GM19467 (cell line): ENCODE data around the gene TNFRSF19.

Experiments
- ATAC-seq: cut with Tn5 transposase; IDR thresholded peaks from one replicate; pipeline ENCODE4 v1.9.1; 2021; ENCODE audit warnings: mild to moderate bottlenecking, moderate library complexity; ENCODE audit not compliant: unreplicated experiment

The TNFRSF19 gene

DNA sequence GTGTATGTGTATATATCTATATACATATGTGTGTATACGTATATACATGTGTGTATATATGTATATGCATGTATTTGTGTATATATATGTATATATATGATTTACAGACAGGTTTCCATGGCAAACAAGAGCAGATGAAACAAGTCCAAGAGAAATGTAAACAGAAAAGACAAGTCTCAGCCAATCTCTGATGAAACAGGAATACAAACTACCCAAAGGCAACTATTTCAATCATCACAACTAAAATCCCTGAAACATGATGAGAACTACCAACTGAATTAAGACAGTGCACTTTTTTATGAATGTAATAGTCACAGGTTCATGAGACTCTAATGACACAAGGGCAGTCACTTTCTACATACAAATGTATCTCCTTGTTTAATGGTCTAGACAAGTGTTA, 140.2 kb downstream of the TNFRSF19 start:
- ATAC-seq = no peak

DNA sequence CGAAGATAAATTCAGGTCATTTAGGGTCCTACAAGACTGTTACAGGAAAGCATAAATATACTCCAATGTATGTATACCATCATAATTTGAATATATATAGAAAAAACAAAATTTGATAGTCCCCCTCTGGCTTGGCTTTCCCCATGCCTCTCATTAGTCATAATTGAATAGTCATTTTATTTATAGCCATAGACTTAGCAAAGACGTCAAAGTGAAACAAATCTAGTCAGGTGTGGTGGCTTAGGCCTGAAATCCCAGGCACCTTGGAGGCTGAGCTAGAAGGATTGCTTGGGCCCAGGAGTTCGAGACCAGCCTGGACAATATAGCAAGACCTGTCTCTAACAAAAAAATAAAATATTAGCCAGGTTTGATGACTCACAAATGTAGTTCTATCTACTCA, 141.1 kb downstream of the TNFRSF19 start:
- ATAC-seq = no peak

DNA sequence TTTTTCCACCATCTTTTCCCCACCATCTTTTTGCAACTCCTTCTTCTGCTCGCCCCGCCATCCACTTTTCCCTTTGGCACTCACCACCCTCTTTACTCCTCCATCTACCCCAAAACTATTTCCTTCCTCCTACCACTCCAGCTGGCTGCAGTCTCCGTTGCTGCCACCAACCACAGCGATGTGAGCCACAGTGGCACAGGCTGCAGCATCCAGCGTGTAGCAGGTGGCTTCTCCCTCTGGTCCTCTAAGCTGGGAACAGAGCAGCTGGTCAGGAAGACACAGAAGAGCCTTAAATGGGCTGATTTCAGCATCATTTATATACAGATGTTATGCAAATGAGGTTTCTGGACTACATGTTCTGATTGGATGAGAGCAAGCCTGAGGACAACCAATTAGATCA, 144.5 kb downstream of the TNFRSF19 start:
- no peak for ATAC-seq

DNA sequence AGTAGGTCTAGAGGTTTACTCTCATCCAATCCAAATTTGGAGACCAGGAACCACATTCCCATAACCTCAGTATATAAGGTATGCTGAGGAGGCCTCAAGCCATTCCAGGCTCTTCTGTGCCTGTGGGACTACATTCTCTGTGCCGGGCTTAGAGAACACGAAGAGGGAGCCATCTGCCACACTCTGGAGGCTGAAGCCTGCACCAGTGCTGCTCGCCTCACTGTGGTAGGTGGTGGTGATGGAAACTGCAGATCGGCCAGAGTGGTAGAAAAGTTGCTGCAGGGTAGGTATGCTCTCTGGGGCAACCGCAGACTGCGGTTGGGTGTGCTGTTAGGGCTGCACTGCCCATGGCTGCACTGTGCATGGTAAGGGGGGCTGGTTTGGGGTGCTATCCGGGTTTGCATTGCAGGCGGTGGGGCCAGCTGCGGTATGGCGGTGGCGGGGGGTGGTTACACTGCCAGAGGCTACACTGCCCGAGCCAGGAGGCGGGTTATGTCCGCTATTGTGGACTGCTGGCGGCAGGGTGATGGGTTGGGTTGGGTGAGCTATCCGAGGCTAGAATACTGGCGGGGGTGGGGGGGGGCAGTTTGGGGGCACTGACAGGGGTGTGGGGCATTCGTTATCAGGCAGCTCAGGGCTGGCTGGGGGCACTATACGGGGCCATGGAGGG, 145.0 kb downstream of the TNFRSF19 start:
- no peak for ATAC-seq

DNA sequence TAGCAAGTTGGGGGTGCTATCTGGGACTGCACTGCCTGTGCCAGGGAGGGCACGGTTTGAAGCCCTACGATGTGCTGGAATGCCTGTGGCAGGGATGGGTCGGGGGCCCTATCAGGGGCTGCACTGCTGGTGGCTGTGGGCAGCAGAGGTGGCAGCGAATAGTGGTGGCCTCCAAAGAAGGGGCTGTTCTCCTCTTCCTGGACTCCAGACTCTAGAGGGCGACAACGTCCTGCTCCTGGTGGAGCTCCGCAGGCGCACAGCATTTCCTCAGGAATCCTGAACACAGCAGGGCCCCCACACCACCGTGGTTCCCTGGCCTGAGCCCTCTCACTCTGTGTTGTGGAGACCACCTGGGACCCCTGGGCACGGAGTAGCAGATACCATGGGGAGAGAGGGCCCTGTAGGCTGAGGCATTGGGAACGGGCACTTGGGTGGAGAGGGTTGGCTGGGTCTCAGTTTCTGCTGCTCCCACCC, 145.6 kb downstream of the TNFRSF19 start:
- ATAC-seq = no peak

DNA sequence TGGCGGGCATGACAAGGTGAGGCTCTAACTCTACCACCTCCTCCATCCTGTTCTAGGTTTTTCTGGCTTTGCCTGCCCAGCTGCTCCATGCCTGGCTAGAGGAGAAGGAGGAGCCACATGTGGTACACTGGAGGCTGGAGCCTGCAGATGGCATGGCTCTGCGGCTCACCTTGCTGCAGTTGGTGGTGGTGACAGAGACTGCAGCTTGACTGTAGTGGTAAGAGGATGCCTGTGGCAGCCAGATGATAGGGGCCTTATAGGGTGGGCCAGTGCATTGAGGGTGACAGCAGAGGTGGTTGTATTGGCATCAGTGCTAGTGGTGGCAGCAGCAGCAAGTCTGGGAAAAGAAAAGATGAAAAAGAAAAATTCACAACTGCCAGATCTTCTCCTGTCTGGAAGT, 146.2 kb downstream of the TNFRSF19 start:
- ATAC-seq = no peak

DNA sequence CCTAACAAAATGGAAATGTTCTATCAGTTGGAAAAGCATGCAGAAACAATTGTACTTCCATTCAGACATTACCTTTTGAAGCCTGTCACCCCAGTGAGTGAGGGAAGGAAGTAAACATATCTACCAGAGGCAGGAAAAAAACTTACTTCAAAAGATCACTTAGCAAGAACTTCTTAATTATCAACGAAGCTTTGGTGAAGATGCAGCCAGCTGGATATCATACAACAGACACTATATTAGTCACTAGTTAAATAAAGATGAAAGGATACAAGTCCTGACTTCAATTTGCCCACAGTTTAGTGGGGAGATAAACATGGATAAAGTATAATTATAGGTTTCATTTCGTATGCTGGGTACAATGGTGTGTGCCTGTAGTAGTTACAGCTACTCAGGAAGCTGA, 148.8 kb downstream of the TNFRSF19 start:
- ATAC-seq = no peak

DNA sequence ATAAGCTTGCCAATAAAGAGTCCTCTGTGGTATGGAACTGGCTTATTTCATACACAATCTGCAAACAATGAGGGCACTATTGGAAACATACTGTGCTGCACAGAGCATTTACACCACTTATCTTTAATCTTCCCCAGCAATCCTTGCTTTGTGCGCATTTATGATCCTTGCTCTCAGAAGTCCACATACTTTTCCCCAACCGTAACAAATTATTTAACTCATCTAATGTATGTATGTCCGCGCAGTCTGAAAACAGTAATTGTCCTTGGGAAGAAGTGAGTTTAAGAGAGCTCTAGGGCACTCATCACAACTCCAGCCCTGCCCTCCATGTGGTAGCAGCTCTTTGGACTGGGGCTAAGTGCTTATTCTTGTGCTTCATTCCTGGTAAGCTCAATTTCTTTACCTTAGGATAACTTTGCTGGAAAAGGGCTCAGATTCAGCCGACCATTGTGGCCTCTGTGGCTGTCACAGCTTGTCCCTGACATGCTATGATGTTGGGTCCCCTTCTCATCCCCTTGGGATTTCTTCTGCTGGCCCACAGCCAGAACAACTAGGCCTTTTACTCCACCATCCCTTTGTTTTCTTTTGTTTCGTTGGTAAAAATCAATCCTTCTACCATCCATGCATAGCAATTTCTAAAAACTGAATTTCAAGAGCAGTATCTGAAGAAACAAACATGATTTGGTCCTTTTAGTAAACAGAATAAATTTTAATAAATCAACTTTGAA, 152.7 kb downstream of the TNFRSF19 start:
- no peak for ATAC-seq

DNA sequence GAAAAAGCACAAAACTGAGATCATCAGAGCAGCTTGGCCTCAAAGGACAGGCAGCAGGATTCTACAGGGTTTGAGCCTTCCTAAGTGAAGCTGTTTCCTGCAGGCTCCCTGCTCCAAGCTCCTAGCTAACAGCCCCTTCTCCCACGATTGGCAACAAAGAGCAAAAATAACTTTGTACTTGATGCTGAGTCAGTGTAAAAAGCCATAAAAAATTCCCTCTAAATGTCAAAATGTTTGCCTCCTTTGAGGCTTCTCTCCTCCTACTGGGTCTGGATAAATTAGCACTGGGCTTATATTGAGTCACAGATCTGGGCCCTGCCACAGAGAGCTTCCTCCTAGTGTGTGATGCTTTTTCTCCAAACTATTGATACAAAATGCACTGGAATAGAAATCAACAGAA, 153.3 kb downstream of the TNFRSF19 start:
- ATAC-seq = no peak

DNA sequence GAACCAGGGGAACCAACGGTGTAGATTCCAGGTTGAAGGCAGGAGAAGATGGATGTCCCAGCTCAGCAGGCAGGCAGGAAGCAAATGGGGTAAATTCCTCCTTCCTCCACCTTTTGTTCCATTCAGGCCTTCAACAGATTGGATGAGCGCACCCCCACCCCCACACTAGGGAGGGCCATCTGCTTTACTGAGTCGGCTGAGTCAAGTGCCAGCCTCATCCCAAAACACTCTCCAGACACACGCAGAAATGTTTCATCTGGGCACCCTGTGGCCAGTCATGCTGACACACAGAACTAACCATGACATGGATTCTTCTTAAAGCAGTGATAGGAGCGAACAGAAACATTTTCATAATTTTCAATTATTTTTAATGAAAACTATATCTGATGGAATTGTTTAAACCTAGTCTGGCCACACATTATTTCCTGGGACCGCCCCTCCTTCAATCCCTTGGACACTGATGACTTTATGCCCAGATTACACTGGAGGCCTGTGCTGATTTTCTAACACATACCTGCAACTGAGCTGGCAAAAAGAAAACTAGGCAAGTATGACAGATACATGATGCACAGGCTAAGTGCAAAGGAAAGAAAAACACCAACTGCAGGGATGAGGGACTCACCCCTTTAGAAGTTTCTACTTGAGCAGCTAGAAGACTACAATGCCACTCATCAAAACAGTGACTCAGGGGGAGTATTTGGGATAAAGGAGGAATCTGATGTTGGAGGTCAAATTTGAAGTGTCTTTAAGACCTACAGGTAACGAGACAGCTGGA, 154.2 kb downstream of the TNFRSF19 start:
- ATAC-seq = no peak
